SU-DHL-6 (cell line): Measurements from ENCODE around the gene FEN1.

Experiments
- H2AFZ ChIP-seq: fragments of 200-600 bp; sonication (generic); 2 replicates; pipeline ENCODE4 v1.6.1; 2014; ENCODE audit warnings: low read depth, mild to moderate bottlenecking, moderate library complexity, mixed read lengths, antibody characterized with exemption, low read length; ENCODE audit not compliant: severe bottlenecking
- H3F3A ChIP-seq: fragments of 200-600 bp; shearing (Covaris generic); 2 replicates; pipeline ENCODE4 v1.6.0; 2016; ENCODE audit warnings: antibody characterized with exemption, mild to moderate bottlenecking; ENCODE audit not compliant: insufficient read depth
- H3K27ac ChIP-seq: fragments of 200-600 bp; sonication (generic); 2 replicates; pipeline ENCODE4 v1.5.1; 2016; ENCODE audit warnings: low read depth, mild to moderate bottlenecking, low read length, moderate library complexity, mixed read lengths
- H3K27me3 ChIP-seq: fragments of 200-600 bp; sonication (generic), shearing (Covaris generic); 2 replicates; pipeline ENCODE4 v1.6.0; 2014; ENCODE audit warnings: mild to moderate bottlenecking, low read length
- H3K36me3 ChIP-seq: fragments of 200-600 bp; sonication (generic); 2 replicates; pipeline ENCODE4 v1.6.1; 2014; ENCODE audit warnings: mild to moderate bottlenecking, low read length, mixed read lengths
- H3K4me2 ChIP-seq: fragments of 300-600, 200-600 bp; shearing (Covaris generic), sonication (generic); 2 replicates; pipeline ENCODE4 v1.6.0; 2014; ENCODE audit warnings: low read length, low read depth, mild to moderate bottlenecking; ENCODE audit not compliant: poor library complexity, severe bottlenecking
- H3K4me3 ChIP-seq: fragments of 200-600 bp; sonication (generic); 2 replicates; pipeline ENCODE4 v1.5.1; 2014; ENCODE audit warnings: antibody characterized with exemption, low read length, mild to moderate bottlenecking, mixed read lengths; ENCODE audit not compliant: insufficient read depth, poor library complexity, severe bottlenecking
- H3K79me2 ChIP-seq: fragments of 200-600 bp; sonication (generic); 2 replicates; pipeline ENCODE4 v1.6.1; 2014; ENCODE audit warnings: mild to moderate bottlenecking, low read length, moderate library complexity; ENCODE audit not compliant: insufficient read depth
- H3K9ac ChIP-seq: fragments of 200-600 bp; sonication (generic); 2 replicates; pipeline ENCODE4 v1.7.0; 2014; ENCODE audit warnings: mild to moderate bottlenecking, low read length
- H3K9me2 ChIP-seq: fragments of 200-600 bp; sonication (generic); replicated peaks from 2 replicates; pipeline ENCODE4 v1.6.1; 2014; ENCODE audit warnings: low read length; ENCODE audit not compliant: insufficient read depth
- H3K9me3 ChIP-seq: fragments of 200-600 bp; sonication (generic); 2 replicates; pipeline ENCODE4 v1.6.1; 2014; ENCODE audit warnings: low read length, mixed read lengths; ENCODE audit not compliant: insufficient read depth
- H4K20me1 ChIP-seq: fragments of 200-600 bp; sonication (generic); 2 replicates; pipeline ENCODE4 v1.6.1; 2014; ENCODE audit warnings: low read depth, mild to moderate bottlenecking, antibody characterized with exemption, low read length, moderate library complexity, mixed read lengths
- CTCF ChIP-seq: fragments of 200-600 bp; sonication (generic); IDR thresholded peaks from one replicate; pipeline ENCODE4 v1.5.1; 2017; ENCODE audit warnings: antibody characterized with exemption, mild to moderate bottlenecking, low read length, moderate library complexity; ENCODE audit not compliant: insufficient read depth, poor library complexity, severe bottlenecking
- EZH2phosphoT487 ChIP-seq: fragments of 200-600 bp; sonication (generic), shearing (Covaris generic); conservative IDR thresholded peaks from 2 replicates; pipeline ENCODE4 v1.6.1; 2018; ENCODE audit warnings: mild to moderate bottlenecking, antibody characterized with exemption, low read length, moderate library complexity, mixed read lengths

Gene FEN1

GRCh38 chr11:61812736-61813411 is 20.2 kb downstream of the FEN1 start:
- Histone ChIP-seq H3K4me2 (no peak overlapping the region), H3K9ac (no peak overlapping the region), H3K36me3 (0 out of 2 replicates have a peak, but pooled peaks cover 6% of the 10 kb centered on the region), H3K9me2 (no peaks in the 10 kb centered on the region), H3F3A (peaks cover 14% of the 10 kb centered on the region), H3K27ac (no peak overlapping the region), H4K20me1 (no peaks in the 10 kb centered on the region), H3K79me2 (0 out of 2 replicates have a peak, but pooled peaks cover 10% of the 10 kb centered on the region), H3K9me3 (no peaks in the 10 kb centered on the region), H2AFZ (no peak overlapping the region), H3K4me3 (no peak overlapping the region), H3K27me3 (no peaks in the 10 kb centered on the region)
- no peak for TF ChIP-seq CTCF
- no peak for TF ChIP-seq EZH2phosphoT487

GRCh38 chr11:61814247-61814957 is 21.7 kb downstream of the FEN1 start:
- 0 out of 2 replicates have a peak, but pooled peaks cover under 1% of the 10 kb centered on the region for H3K36me3 ChIP-seq
- no peaks in the 10 kb centered on the region for H3K9me2 ChIP-seq
- peak overlapping the region; percentile 73 for H3K9ac ChIP-seq
- 0 out of 2 replicates have a peak, but pooled peaks cover 10% of the 10 kb centered on the region for H3K79me2 ChIP-seq
- no peaks in the 10 kb centered on the region for H3K9me3 ChIP-seq
- H3K27me3 ChIP-seq, result no peaks in the 10 kb centered on the region
- no peaks in the 10 kb centered on the region for H4K20me1 ChIP-seq
- peak overlapping the region; percentile 93 for H3K27ac ChIP-seq
- TF ChIP-seq CTCF, result no peak
- TF ChIP-seq EZH2phosphoT487, result no peak
- H3K4me3 ChIP-seq, result peak overlapping the region; percentile 64
- H3F3A ChIP-seq, result peaks cover 20% of the 10 kb centered on the region
- H3K4me2 ChIP-seq, result peak overlapping the region; percentile 64
- H2AFZ ChIP-seq, result peak overlapping the region; percentile 68

GRCh38 chr11:61814958-61815789 is 22.5 kb downstream of the FEN1 start:
- Histone ChIP-seq H3K79me2 (0 out of 2 replicates have a peak, but pooled peaks cover 10% of the 10 kb centered on the region), H3K36me3 (no peaks in the 10 kb centered on the region), H3K27ac (peak overlapping the region; percentile 93), H4K20me1 (no peaks in the 10 kb centered on the region), H2AFZ (peak overlapping the region; percentile 68), H3K9me3 (no peaks in the 10 kb centered on the region), H3K9me2 (no peaks in the 10 kb centered on the region), H3F3A (peaks cover 20% of the 10 kb centered on the region), H3K4me3 (peak overlapping the region; percentile 64), H3K27me3 (no peaks in the 10 kb centered on the region), H3K9ac (peak overlapping the region; percentile 73), H3K4me2 (peak overlapping the region; percentile 64)
- TF ChIP-seq CTCF, result no peak
- no peak for TF ChIP-seq EZH2phosphoT487
